ENCODE data around the gene TCF21.
"Not testable (repeated sequence)": the region's sequence is repeated elsewhere in the genome, so short reads cannot be mapped to it uniquely, and the experiment has no call there.

DNA sequence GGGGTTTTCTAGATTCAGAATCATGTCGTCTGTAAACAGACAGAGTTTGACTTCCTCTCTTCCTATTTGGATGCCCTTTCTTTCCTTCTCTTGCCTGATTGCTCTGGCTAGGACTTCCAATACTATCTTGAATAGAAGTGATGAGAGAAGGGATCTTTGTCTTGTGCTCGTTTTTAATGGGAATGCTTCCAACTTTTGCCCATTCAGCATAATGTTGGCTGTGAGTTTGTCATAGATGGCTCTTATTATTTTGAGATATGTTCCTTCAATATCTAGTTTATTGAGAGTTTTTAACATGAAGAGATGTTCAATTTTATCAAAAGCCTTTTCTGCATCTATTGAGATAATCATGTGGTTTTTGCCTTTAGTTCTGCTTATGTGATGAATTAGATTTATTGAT is 27.6 kb upstream of the TCF21 start:
- TF ChIP-seq, protein P1, sequence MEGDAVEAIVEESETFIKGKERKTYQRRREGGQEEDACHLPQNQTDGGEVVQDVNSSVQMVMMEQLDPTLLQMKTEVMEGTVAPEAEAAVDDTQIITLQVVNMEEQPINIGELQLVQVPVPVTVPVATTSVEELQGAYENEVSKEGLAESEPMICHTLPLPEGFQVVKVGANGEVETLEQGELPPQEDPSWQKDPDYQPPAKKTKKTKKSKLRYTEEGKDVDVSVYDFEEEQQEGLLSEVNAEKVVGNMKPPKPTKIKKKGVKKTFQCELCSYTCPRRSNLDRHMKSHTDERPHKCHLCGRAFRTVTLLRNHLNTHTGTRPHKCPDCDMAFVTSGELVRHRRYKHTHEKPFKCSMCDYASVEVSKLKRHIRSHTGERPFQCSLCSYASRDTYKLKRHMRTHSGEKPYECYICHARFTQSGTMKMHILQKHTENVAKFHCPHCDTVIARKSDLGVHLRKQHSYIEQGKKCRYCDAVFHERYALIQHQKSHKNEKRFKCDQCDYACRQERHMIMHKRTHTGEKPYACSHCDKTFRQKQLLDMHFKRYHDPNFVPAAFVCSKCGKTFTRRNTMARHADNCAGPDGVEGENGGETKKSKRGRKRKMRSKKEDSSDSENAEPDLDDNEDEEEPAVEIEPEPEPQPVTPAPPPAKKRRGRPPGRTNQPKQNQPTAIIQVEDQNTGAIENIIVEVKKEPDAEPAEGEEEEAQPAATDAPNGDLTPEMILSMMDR (conservative IDR thresholded peaks at IDR 0.05; ENCODE audit: low read length): not testable (repeated sequence)
- TF ChIP-seq EZH2phosphoT487 (IDR thresholded peaks at IDR 0.05; ENCODE audit: borderline replicate concordance, low read depth, low read length): not testable (repeated sequence)

All from OCI-LY7 (cell line).